OCI-M2 (cell line): ENCODE measurements around the gene WWOX.

Experiments used
- DNase-seq: peaks from one replicate; lab custom pipeline; 2025; ENCODE audit not compliant: unreplicated experiment; lab: John Stamatoyannopoulos, UW

Gene WWOX

DNA sequence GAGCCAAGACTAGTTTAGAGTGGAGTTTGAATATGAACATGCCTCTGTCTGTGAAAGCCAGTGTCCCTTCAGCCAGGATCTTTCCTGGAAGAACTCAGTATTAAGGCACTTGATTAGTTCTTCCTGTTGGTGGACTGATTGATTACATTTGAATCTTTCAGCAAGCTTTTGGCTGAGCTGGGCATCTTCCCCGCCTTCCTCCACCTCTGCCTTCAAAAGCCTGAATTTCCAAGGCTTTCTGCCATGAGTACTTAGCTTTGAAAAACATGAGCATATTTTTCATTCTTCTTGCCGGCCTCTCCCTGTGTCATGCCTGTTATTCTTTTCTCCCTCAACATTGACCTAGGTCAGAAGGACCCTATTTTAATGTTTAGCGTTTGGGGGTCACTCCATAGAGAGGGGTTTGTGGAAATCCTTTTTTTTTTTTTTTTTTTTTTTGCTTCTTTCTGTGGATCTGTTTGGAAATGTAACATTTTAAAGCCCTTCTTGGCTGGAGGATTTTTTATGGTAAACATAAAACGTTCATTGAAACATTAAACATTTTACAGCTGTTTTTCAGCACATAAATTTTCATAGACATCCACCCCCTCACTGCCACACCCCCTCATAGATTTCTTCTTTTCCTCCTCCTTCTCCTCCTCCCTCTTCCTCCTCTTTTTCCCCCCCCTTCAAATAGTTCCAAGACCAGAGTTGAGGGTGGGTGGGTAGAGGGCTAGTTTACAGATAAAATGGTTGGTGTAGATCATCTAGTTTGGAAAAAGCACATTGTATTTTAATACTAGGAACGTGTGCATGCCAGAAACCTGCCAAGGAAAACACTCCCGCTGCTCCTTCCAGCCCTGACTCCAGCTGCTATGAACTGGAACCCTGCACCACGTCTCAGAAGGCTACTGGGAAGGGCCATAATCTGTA lies 645.9 kb downstream of the WWOX start:
- no peak for DNase-seq

DNA sequence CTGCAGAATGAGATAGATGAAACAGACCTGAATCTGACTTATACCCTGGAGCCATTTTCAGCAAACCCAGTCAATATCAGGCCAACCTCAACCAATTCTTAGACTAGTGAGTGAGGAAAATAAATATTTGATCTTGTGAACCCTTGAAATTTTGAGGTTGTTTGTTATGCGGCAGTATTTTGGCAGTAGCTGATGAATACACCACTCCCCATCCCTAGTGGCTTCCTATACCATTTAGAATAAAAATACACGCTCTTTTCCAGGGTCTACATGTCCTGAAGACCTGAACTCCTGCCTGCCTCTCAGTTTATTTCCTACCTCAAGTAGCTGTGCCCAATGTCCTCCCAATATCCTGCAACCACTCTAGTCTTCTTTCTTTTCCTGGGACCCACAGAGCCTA lies 647.3 kb downstream of the WWOX start:
- DNase-seq: no peak

DNA sequence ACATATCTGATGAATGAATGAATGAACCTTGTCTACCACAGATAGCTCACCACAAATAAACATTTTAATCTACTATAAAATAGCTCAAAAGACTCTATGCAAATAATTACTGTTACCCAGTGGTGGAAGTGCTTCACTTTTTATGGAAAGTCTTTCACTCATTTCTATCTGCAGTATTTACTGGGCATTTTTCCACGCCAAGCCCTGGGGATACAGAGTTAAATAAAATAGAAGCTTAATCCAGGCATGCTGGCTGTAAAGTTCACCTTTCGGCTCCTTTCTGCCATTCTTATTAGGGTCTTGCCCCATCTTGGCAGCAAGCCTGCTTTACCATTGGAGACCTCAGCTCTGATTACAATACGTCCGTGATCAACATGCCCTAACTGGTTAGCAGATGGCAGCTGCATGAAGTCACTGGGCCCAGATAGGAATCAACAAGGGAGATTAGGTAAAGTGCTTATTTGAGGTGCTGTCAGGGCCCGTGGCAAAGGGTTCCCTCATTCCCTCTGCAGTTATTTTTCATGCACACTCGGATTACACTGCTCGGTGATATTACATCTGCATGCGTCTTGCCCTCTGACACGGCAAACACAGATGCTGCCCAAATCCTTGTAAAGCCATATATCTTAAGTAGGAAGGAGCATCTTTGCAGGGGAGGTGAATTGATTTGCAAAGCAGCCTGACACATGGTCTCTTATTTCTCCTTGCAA lies 648.9 kb downstream of the WWOX start:
- DNase-seq: no peak

DNA sequence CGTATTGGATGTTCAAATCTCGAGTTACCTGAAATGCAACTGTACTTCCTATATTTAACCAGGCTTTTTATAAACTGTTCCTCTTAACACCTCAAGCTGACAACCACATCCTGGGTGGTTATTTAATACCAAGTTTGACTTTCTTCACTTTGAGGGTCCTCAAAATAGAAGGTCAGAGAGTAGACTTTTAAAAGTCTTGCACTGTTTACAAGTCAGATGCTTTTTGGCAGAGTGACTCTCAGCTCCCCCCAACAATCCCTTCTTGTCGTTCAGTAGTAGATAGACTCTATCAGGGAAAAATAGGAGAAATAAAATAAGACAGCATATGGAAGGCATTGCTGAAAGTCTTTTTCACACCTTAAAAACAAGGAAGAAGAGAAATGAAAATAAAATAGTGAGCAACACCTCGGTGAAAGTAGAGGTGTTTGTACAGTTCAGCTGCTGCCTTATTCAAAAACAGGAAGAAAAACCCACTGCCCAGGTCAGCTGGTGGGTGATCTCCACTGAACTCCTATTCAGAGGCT lies 650.4 kb downstream of the WWOX start:
- no peak for DNase-seq

DNA sequence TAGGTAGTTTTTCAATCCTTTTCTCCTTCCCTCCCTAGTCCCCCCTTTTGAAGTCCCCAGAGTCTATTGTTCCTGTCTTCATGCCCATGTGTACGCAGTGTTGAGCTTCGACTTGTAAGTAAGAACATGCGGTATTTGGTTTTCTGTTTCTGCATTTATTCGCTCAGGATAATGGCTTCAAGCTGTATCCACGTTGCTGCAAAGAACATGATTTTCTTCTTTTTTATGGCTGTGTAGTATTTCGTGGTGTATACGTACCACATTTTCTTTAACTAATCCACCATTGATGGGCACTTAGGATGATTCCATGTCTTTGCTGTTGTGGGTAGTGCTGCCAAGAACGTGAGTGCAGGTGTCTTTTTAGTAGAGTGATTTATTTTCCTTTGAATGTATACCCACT lies 651.2 kb downstream of the WWOX start:
- DNase-seq: no peak

DNA sequence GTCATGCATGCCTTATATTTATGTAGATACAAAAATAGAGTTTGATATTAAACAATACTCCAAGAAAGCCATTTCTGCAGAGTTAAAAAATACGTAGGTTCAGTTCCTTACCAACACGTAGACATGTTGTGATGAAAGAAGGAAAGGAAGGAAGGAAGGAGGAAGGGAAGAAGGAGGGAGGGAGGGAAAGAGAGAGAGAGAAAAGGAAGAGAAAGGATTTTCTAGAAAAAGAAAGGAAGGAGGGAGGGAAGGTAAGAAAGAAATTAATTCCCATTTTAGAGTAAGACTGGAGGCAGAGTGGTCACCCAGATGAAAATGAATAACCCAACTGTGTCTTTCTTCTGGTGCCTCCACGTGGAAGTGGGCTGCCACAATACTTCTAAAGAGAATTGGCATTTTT lies 652.1 kb downstream of the WWOX start:
- no peak for DNase-seq

DNA sequence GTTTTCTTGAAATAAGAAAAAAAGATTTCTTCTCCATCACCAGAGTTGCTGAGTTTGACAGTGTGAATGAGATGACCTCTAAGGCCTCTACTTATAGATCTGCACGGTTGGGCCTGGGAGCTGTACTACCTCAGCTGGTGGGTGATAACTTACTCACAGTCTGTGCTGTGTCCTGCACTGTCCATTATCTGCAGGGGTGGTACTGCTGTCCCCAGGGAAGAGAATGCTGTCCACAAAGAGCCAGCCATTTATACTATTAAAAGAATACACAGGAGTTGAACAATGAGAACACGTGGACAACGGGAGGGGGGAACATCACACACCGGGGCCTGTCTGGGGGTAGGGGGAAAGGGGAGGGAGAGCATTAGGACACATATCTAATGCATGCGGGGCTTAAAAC lies 655.3 kb downstream of the WWOX start:
- DNase-seq: no peak

DNA sequence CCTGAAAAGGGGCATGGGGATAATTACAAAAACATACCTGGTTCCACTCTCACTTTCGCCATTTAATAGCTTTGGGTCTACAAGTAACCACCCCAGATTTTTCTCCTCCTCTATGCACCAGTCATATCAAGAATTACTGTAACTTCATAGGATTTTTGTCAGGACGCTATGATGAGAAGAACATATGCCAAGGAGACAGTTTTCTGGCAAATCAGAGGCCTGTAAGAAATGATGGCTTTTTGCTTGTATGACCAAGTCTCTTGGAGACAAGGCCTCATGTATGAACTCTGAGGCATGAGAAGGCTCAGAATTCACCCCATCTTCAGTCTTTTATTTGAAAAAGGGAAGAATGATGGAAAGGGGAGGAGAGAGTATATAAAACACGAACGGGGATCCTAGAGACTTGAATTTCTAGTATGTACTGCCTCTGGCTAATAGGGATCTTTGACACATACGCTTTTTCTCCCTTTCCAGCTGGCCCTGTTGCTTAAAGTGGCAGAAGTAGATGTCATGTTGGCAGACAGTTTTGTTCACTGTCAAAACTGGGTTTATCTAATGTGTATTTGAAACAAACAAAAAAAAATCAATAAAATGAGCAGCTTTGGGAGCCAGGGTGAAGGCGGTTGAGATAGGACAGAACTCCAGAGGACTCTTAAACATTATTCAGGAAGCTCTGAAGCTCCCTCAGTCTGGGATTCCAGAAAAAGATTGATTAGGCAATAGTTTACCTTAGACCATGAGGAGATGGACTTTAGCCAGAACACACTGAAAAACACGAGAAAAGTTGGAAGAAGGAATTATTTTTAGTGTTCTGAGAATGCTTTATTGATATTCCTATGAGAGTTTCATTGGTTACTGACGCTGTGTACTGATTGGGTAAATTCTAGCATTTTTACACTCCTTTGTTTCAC lies 656.6 kb downstream of the WWOX start:
- no peak for DNase-seq

DNA sequence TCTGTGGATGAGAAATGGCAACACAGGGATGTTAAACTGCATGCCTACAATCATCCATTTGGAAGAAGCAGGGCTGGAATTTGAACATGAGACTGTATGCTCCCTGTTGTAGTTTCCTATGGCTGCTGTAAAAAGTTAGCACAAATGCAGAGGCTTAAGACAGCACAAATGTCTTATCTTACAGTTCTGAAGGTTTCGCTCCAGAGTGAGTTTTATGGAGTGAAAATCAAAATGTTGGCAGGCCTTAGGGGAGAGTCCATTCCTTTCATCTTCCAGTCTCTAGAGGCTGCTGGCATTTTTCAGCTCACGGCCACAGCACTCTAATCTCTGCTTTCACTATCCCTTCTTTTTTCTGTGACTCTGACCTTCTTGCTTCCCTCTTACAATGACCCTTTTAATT lies 660.1 kb downstream of the WWOX start:
- no peak for DNase-seq

DNA sequence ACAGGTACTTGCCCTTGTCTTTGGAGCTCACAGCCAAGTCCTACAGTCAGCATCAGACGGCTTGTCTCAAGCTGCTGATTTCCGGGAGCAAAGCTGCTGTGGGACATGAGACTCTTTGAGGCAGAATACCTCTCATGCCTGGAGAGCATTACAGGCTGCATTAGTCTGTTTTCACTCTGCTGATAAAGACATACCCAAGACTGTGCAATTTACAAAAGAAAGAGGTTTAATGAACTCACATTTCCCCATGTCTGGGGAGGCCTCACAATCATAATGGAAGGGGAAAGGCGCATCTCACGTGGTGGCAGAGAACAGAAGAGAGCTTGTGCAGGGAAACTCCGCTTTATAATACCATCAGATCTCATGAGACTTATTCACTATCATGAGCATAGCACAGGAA lies 661.2 kb downstream of the WWOX start:
- no peak for DNase-seq

DNA sequence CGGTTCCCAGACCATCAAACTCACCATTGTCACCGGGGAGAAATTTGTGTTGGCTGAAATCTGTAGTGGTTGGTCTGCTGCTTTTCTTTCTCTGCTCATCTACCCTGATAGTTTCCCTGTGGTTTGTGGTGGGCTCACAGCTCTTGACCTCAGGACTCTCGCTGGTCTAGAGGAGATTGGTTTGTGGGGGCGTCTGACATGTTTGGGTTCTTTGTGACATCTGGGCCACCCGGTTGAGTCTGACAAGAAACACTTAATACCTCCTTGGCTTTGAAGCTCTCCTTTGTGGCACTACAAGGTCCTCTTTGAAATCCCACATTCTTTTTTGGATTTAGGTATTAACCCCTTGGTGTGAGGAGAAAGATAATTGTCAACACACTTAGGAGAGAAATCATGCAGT lies 662.0 kb downstream of the WWOX start:
- no peak for DNase-seq

DNA sequence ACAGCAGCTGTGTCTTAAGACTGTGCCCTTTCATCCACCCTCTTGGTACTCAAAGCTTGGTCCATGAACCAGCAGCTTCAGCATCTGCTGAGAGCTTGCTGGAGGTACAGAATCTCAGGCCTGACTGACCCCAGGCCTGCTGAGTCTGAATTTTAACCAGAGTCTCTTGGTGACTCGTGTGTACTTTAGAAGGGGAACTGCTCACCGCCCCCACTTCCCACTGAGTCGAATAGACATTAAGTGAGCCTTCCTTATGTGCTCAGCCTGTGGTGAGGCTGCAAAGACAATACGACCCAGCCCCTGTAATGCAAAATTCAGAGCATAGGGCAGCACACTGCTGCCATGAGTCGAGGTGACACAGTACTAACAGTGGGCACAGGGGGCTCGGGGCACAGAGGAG lies 662.8 kb downstream of the WWOX start:
- DNase-seq: no peak

DNA sequence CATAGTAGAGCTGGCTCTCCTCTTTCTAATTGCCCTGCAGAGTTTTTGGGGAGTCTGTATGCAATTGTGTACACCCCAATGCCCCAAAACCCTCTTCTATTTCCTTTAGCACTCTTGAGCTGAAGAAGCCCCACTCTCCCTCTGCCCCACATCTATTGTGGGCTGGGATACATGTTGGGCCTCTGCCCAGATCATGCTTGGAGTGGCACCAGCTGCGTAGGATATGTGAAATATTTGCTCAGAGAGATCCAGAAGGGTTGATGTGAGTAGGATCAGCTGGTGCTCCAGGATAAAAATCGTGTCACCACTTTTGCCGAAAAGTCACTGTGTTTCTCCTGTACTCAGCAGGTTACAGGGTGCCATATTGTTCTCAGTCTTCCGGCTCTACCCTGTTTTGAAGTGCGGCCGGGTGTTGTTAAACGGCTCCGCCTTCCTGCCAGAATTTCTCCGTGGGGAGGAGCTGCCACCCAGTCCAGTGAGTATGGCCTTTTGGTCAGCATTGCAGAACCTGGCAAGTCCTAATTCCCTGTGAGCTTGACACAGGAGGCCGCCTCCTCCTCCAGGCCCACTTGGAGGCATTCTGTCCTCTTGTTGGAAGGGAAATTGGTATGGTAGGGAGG lies 664.5 kb downstream of the WWOX start:
- DNase-seq: no peak

DNA sequence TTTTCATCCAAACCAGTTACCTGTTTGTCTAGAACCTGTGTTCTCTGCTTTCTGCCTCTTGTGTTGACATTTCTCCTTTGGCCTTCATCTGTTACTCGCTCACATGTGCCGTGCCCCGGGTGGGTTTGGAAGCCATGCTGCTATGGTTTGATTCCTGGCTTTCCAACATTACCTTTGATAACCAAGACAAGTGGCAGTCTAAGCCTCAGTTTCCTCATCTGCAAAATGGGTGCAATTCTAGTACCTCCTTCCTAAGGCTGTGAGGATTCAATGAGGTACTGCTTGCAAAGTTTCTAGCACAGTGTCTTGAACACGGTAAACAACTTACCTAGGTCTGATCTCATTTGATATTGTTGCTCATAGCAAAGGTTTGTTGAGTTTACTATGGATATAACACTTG lies 665.0 kb downstream of the WWOX start:
- DNase-seq: no peak

DNA sequence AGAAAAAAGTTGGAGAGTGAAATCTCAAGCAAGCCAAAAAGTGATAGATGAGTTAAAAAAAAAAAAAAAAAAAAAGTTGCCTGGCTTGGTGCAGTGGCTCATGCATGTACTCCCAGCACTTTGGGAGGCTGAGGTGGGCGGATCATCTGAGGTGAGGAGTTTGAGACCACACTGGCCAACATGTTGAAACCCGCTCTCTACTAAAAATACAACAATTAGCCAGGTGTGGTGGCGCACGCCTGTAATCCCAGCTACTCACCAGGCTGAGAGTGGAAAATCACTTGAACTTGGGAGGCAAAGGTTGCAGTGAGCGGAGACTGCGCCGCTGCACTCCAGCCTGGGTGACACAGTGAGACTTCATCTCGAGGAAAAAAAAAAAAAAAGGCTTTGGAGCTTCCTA lies 668.8 kb downstream of the WWOX start:
- DNase-seq: no peak

DNA sequence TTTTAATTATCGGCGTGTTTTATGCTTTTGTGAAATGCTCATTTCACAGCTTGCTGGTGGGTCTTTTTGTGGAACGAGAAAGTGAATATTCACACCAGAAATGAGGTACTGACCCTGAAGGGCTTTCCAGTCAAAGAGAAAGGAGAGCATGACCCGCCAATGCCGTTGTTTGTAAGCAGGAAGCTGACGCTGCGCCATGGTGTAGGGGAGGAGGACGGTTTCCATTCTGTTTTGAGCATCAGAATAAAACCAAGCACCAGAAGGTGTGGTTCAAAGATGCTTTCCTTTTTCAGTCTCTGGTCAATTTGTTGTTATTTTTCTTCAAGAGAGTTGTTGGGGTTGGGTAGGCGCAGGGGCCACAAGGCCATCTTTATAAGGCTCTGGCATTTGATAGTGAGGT lies 669.3 kb downstream of the WWOX start:
- no peak for DNase-seq

DNA sequence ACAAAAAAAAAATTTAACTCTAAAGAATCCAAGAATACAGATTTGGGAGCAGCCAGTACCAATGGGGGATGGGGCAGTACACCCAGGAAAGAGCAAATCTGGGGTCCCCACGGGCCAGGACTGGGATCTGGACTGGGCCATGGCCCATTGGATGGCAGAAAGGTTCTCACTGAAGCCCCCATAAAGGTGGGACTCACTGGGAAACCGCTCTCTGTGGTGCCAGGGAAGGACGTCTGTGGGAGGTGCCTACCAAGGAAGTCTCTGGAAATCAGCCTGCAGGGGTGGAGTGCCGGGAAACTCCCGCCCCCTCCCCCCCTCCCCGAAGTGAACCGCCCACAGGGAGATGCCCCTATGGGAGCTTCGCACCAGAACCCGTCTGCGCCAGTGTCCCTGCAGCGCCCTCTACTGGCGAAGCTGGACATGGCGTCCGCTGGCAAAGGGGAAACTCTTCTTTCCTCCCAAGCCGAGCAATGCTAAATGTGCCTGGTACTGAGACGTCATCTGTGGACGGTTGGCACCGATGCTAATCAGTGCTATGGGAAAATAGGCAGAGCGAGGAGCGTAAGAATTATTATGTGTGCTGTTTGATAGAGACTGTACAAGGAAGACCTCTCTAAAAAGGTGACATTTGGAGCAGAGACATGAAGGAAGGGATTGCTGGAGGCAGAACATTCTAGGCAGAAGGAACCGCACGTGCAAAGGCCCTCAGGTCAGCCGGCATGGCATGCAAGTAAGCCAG lies 671.1 kb downstream of the WWOX start:
- no peak for DNase-seq

DNA sequence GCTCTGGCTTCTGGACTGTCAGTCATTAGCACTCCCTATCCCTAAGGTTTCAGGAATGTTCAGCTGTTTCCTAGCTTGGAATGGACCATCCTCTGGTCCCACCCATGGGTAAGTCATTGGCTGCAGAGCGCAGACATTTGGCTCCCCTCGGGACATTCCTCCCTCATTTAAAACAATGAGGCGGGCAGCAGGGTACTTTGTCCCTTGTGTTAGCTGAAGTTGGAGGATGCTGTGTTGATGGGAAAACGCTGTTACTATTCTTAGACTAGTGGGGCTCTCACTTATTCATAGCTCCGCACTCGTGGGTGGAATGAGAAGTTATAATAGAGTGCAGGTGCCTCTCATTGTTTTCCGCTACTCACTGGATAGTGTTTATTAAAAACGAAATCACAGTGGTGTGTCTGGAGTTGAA lies 673.8 kb downstream of the WWOX start:
- no peak for DNase-seq

DNA sequence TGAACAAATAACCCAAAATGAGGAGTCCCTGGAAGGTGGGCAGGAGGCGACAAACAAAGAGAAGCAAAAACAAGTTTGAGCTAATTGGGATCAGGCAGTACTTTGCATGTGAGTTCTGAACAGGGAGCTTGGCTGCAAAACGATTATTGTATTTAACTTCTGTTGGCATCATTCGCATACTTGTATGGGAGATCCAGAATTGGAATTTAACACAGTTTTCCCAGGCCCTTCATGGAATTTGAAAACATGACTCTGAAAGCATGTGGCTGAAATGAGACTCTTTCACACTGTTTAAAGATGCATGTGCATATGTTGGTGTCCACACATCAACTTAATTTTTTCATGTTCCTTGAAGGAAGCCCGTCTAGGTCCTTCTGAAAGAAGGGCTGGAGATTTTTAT lies 674.3 kb downstream of the WWOX start:
- no peak for DNase-seq

DNA sequence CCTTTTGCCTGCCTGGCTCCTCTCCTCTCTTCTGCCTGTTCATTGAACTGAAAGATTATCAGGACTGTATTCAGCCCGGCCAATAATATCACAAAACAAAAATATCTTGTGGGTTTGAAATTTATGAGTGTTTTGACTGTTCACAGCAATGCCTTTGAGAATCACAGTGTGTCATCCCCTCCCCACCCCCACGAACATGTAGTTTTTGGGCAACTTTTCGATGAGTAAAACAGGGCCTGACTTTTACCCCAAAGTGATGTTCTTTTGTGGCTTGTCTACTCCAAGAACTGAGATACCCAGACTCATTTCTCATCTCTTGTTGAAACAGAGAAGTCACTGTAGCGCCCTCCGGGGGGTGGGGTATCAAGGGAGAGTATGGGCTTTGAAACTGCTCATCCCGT lies 675.7 kb downstream of the WWOX start:
- no peak for DNase-seq
